OCI-LY1 (cell line): ENCODE data around the gene XRCC1.

ENCODE experiments used
- H2AFZ ChIP-seq: fragments of 200-600 bp; sonication (generic), shearing (Covaris generic); 2 replicates; pipeline ENCODE4 v1.6.0; 2014; ENCODE audit warnings: antibody characterized with exemption, mild to moderate bottlenecking, low read length
- H3F3A ChIP-seq: fragments of 200-600 bp; sonication (generic), shearing (Covaris generic); 2 replicates; pipeline ENCODE4 v1.6.0; 2014; ENCODE audit warnings: mild to moderate bottlenecking, antibody characterized with exemption, low read length, moderate library complexity; ENCODE audit not compliant: insufficient read depth
- H3K27ac ChIP-seq: fragments of 200-600 bp; sonication (generic); 2 replicates; pipeline ENCODE4 v1.5.1; 2014; ENCODE audit warnings: low read length, mixed run types, mild to moderate bottlenecking, low read depth; ENCODE audit not compliant: poor library complexity, severe bottlenecking
- H3K27me3 ChIP-seq: fragments of 200-600 bp; sonication (generic); 2 replicates; pipeline ENCODE4 v1.6.0; 2014; ENCODE audit warnings: antibody characterized with exemption, mild to moderate bottlenecking, low read length, moderate library complexity; ENCODE audit not compliant: insufficient read depth
- H3K36me3 ChIP-seq: fragments of 200-600 bp; sonication (generic); 2 replicates; pipeline ENCODE4 v1.6.1; 2014; ENCODE audit warnings: mild to moderate bottlenecking, antibody characterized with exemption, low read length, moderate library complexity, mixed read lengths; ENCODE audit not compliant: insufficient read depth
- H3K4me1 ChIP-seq: fragments of 200-600 bp; sonication (generic); 2 replicates; pipeline ENCODE4 v1.5.1; 2014; ENCODE audit warnings: mild to moderate bottlenecking, low read length, moderate library complexity; ENCODE audit not compliant: insufficient read depth, severe bottlenecking
- H3K4me2 ChIP-seq: fragments of 200-600 bp; sonication (generic), shearing (Covaris generic); 2 replicates; pipeline ENCODE4 v1.6.1; 2014; ENCODE audit warnings: low read length
- H3K4me3 ChIP-seq: fragments of 200-600 bp; sonication (generic); 2 replicates; pipeline ENCODE4 v1.5.1; 2014; ENCODE audit warnings: low read length, low read depth, mild to moderate bottlenecking, mixed read lengths; ENCODE audit not compliant: poor library complexity, severe bottlenecking
- H3K79me2 ChIP-seq: fragments of 200-600 bp; shearing (Covaris generic); 2 replicates; pipeline ENCODE4 v1.6.1; 2016; ENCODE audit warnings: mixed run types, low read length, mixed read lengths; ENCODE audit not compliant: insufficient read depth
- H3K9ac ChIP-seq: fragments of 200-600 bp; sonication (generic), shearing (Covaris generic); 2 replicates; pipeline ENCODE4 v1.6.1; 2014; ENCODE audit warnings: mild to moderate bottlenecking, low read length, mixed read lengths
- H3K9me2 ChIP-seq: fragments of 200-600 bp; sonication (generic), shearing (Covaris generic); 2 replicates; pipeline ENCODE4 v1.6.1; 2014; ENCODE audit warnings: low read depth, mild to moderate bottlenecking, low read length, mixed read lengths
- H3K9me3 ChIP-seq: fragments of 200-600 bp; shearing (Covaris generic); 2 replicates; pipeline ENCODE4 v1.6.1; 2014; ENCODE audit warnings: low read length, mixed read lengths
- H4K20me1 ChIP-seq: fragments of 200-600 bp; sonication (generic), shearing (Covaris generic); 2 replicates; pipeline ENCODE4 v1.6.0; 2016; ENCODE audit warnings: mild to moderate bottlenecking, low read length; ENCODE audit not compliant: insufficient read depth
- CTCF ChIP-seq: fragments of 200-600 bp; sonication (generic), shearing (Covaris generic); IDR thresholded peaks from 2 replicates; pipeline ENCODE4 v1.5.1; 2017; ENCODE audit warnings: mild to moderate bottlenecking, antibody characterized with exemption, low read length, moderate library complexity, mixed read lengths
- EZH2 ChIP-seq: fragments of 200-600 bp; sonication (generic), shearing (Covaris generic); IDR thresholded peaks from 2 replicates; pipeline ENCODE4 v1.8.0; 2017; ENCODE audit warnings: borderline replicate concordance, mixed run types, mild to moderate bottlenecking, antibody characterized with exemption, low read length, moderate library complexity, mixed read lengths

The XRCC1 gene

GRCh38 chr19:43586346-43586745 lies 11.0 kb upstream of the XRCC1 start:
- H3K4me1 ChIP-seq, result peaks cover 20% of the 10 kb centered on the region
- H3K4me3 ChIP-seq, result no peak overlapping the region
- no peaks in the 10 kb centered on the region for H3K9me3 ChIP-seq
- no peaks in the 10 kb centered on the region for H3K9me2 ChIP-seq
- H3K27ac ChIP-seq, result no peak overlapping the region
- no peak overlapping the region for H2AFZ ChIP-seq
- no peaks in the 10 kb centered on the region for H3K79me2 ChIP-seq
- H3K27me3 ChIP-seq, result no peaks in the 10 kb centered on the region
- TF ChIP-seq EZH2 (no peak), CTCF (no peak)
- H3K9ac ChIP-seq, result no peak overlapping the region
- H3K36me3 ChIP-seq, result no peaks in the 10 kb centered on the region; the same call in 1 of the 2 replicates
- no peaks in the 10 kb centered on the region for H4K20me1 ChIP-seq
- no peak overlapping the region for H3K4me2 ChIP-seq
- H3F3A ChIP-seq, result no peaks in the 10 kb centered on the region

GRCh38 chr19:43584484-43584883 lies 9.2 kb upstream of the XRCC1 start:
- H3K79me2 ChIP-seq, result no peaks in the 10 kb centered on the region
- peak overlapping the region; percentile 36 for H3K27ac ChIP-seq
- H3K36me3 ChIP-seq, result no peaks in the 10 kb centered on the region
- no peak overlapping the region for H3K4me3 ChIP-seq
- H3K9me3 ChIP-seq, result no peaks in the 10 kb centered on the region
- no peaks in the 10 kb centered on the region for H3F3A ChIP-seq
- H3K9me2 ChIP-seq, result no peaks in the 10 kb centered on the region
- H4K20me1 ChIP-seq, result no peaks in the 10 kb centered on the region
- peak overlapping the region; percentile 56; the same call in 1 of the 2 replicates for H2AFZ ChIP-seq
- H3K4me2 ChIP-seq, result no peak overlapping the region
- no peaks in the 10 kb centered on the region for H3K27me3 ChIP-seq
- H3K4me1 ChIP-seq, result peaks cover 15% of the 10 kb centered on the region
- TF ChIP-seq CTCF (no peak), EZH2 (no peak)
- no peak overlapping the region for H3K9ac ChIP-seq

- no peaks in the 10 kb centered on the region for H3K27me3 ChIP-seq
- no peak overlapping the region for H2AFZ ChIP-seq
- no peak overlapping the region for H3K4me3 ChIP-seq
- peaks cover 15% of the 10 kb centered on the region for H3K4me1 ChIP-seq
- H3K9me2 ChIP-seq, result no peaks in the 10 kb centered on the region
- H3K9me3 ChIP-seq, result no peaks in the 10 kb centered on the region
- no peak overlapping the region for H3K4me2 ChIP-seq
- TF ChIP-seq EZH2 (no peak), CTCF (no peak)
- H3F3A ChIP-seq, result no peaks in the 10 kb centered on the region
- no peak overlapping the region for H3K9ac ChIP-seq
- H3K79me2 ChIP-seq, result no peaks in the 10 kb centered on the region
- no peaks in the 10 kb centered on the region for H3K36me3 ChIP-seq
- H3K27ac ChIP-seq, result no peak overlapping the region
- H4K20me1 ChIP-seq, result no peaks in the 10 kb centered on the region
Observed at GRCh38 chr19:43582495-43582894, 7.2 kb upstream of the XRCC1 start.
